ENCODE results near the gene KSR2. TPM values are rescaled to one million over a fixed set of nuclear protein-coding genes. Genes with fewer than 3 reads are reported as not detected.

Gene KSR2
- total and polyA plus RNA-seq, 2 of the 13 experiments (the other 11 are each of a cell fraction or from before 2014, with no cell fraction given), result 0.02 TPM; not detected in 1

GRCh38 chr12:117699575-117699974 lies 269.2 kb downstream of the KSR2 start:
- Histone ChIP-seq H3K27ac (ENCODE audit: extremely low read length, insufficient read depth, low read length) (no peak overlapping the region), H3K79me2 (ENCODE audit: insufficient read depth, low read length) (no peaks in the 10 kb centered on the region), H4K20me1 (ENCODE audit: insufficient read depth, low read length) (no peaks in the 10 kb centered on the region), H3K4me2 (ENCODE audit: low read depth, low read length) (no peak overlapping the region), H3K4me1 (ENCODE audit: insufficient read depth, low read length) (no peaks in the 10 kb centered on the region), H3K36me3 (replicated peaks in 1 of 2; ENCODE audit: control insufficient read depth in 1 of 2, insufficient read depth in 2 of 2, low read length in 2 of 2) (no peaks in the 10 kb centered on the region), H3K9me3 (ENCODE audit: low read length) (no peaks in the 10 kb centered on the region), H3K4me3 (replicated peaks in 1 of 3; ENCODE audit: insufficient read depth in 1 of 3, low read depth in 2 of 3, low read length in 3 of 3) (no peak overlapping the region), H3K27me3 (ENCODE audit: control insufficient read depth in 1 of 2, insufficient read depth in 2 of 2, low read length in 2 of 2) (peaks cover 0 to 10% of the 10 kb centered on the region in 2 experiments; a peak in 2 of 5 replicates), H3K9ac (ENCODE audit: insufficient read depth, low read depth, low read length) (no peak overlapping the region), H2AFZ (ENCODE audit: low read length) (no peak overlapping the region)
- intact Hi-C loops (cut with micrococcal nuclease; ENCODE audit: unreplicated experiment), result no loop called here
- 31% methylated on average over 5 of the region's 5 CpGs for WGBS (ENCODE audit: low lambda C conversion rate)
- FAIRE-seq (no peak), ATAC-seq (no peak), DNase-seq (ENCODE audit: low spot score) (no peak)
- in situ Hi-C loops (cut with HindIII; ENCODE audit: extremely low pct_ligation_motif_present, low pct_unique_long_range_greater_than_20kb), result no loop called here
- ChIA-PET CTCF (ENCODE audit: low intra/inter-chr PET ratio, low total read pairs) (no interaction called here), POLR2A (no interaction called here)
- BruUV-seq (replicated peaks), result no TSS peak
- TF ChIP-seq ATF7 (IDR thresholded peaks at IDR 0.05), result peak; percentile 95
- TF ChIP-seq ATF7 (CRISPR knock-in tag; IDR thresholded peaks at IDR 0.05), result no peak
- no peak for TF ChIP-seq ZNF263 (CRISPR knock-in tag; IDR thresholded peaks at IDR 0.05)
- TF ChIP-seq CREB1 (IDR thresholded peaks at IDR 0.05), result peak; percentile 97
- TF ChIP-seq CREB1 (CRISPR knock-in tag; IDR thresholded peaks at IDR 0.05), result no peak

DNA sequence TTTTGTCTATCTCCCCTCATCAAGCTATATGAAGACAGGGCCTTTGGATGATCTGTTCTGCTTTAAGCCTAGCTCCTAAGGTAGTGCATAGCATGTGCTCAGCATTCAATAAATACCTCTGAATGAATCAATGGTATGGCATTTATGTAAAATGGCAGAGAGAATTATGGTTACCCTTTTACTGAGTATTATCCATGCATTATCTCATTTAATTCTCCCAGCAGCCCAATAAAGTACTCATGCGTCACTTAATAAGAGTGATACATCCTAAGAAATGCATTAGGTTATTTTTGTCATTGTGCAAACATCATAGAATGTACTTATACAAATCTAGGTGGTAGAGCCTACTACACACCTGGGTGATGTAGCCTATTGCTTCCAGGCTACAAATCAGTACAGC lies 269.7 kb downstream of the KSR2 start:
- ATAC-seq, result no peak
- Histone ChIP-seq H3K4me1 (ENCODE audit: insufficient read depth, low read length) (no peaks in the 10 kb centered on the region), H2AFZ (ENCODE audit: low read length) (no peak overlapping the region), H3K79me2 (ENCODE audit: insufficient read depth, low read length) (no peaks in the 10 kb centered on the region), H3K4me3 (replicated peaks in 1 of 3; ENCODE audit: insufficient read depth in 1 of 3, low read depth in 2 of 3, low read length in 3 of 3) (no peak overlapping the region), H4K20me1 (ENCODE audit: insufficient read depth, low read length) (no peaks in the 10 kb centered on the region), H3K4me2 (ENCODE audit: low read depth, low read length) (no peak overlapping the region), H3K36me3 (replicated peaks in 1 of 2; ENCODE audit: control insufficient read depth in 1 of 2, insufficient read depth in 2 of 2, low read length in 2 of 2) (no peaks in the 10 kb centered on the region), H3K27me3 (ENCODE audit: control insufficient read depth in 1 of 2, insufficient read depth in 2 of 2, low read length in 2 of 2) (peaks cover 0 to 10% of the 10 kb centered on the region in 2 experiments; a peak in 2 of 5 replicates), H3K9ac (ENCODE audit: insufficient read depth, low read depth, low read length) (no peak overlapping the region), H3K27ac (ENCODE audit: extremely low read length, insufficient read depth, low read length) (no peak overlapping the region), H3K9me3 (ENCODE audit: low read length) (no peaks in the 10 kb centered on the region)
- no TSS peak for BruUV-seq (replicated peaks)
- in situ Hi-C loops (cut with HindIII; ENCODE audit: extremely low pct_ligation_motif_present, low pct_unique_long_range_greater_than_20kb) (no loop called here), intact Hi-C loops (cut with micrococcal nuclease; ENCODE audit: unreplicated experiment) (no loop called here)
- no peak for DNase-seq (ENCODE audit: low spot score)
- TF ChIP-seq, protein P1, sequence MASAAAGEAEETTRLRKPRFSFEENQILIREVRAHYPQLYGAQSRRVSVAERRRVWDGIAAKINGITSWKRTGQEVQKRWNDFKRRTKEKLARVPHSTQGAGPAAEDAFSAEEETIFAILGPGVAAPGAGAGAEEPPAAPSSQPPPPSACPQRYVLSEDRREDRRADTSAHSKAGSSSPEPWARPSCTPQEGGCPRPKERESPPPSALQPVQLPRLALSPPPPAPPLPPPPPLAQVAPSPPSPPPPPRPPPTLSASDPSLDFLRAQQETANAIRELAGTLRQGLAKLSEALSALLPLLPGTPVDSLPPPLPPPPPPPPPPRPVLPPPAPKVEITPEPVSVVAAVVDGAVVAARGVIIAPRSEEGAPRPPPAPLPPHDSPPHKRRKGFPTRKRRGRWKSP (CRISPR knock-in tag; IDR thresholded peaks at IDR 0.05), result no peak
- no peak for TF ChIP-seq SP2 (CRISPR knock-in tag; IDR thresholded peaks at IDR 0.05)
- no peak for TF ChIP-seq KLF12 (CRISPR knock-in tag; IDR thresholded peaks at IDR 0.05; ENCODE audit: borderline replicate concordance)
- TF ChIP-seq ZNF788 (CRISPR knock-in tag; IDR thresholded peaks at IDR 0.05; ENCODE audit: borderline replicate concordance), result no peak
- no peak for TF ChIP-seq MXD3 (CRISPR knock-in tag; IDR thresholded peaks at IDR 0.05)
- TF ChIP-seq ZNF816 (CRISPR knock-in tag; IDR thresholded peaks at IDR 0.05; ENCODE audit: borderline replicate concordance), result no peak
- no peak for TF ChIP-seq MEF2D (CRISPR knock-in tag; IDR thresholded peaks at IDR 0.05)
- no peak for TF ChIP-seq MAFF (IDR thresholded peaks at IDR 0.05; ENCODE audit: low read depth, low read length)
- WGBS (ENCODE audit: low lambda C conversion rate), result 57% methylated on average over 1 of the region's 1 CpG
- POLR2A ChIA-PET, result no interaction called here
- CTCF ChIA-PET (ENCODE audit: low intra/inter-chr PET ratio, low total read pairs), result no interaction called here
- FAIRE-seq, result no peak

All from HepG2 (cell line).